CD4-positive, alpha-beta T cell treated with Interleukin-4 for 1 hour (primary cell): ENCODE data around the gene OLFML2B.
"Not testable (repeated sequence)": the region's sequence is repeated elsewhere in the genome, so short reads cannot be mapped to it uniquely, and the experiment has no call there.

ENCODE experiments used
- DNase-seq, 2 donors: peaks; one replicate each; pipeline ENCODE4 v3.0.0-alpha.2; 2020 to 2022

OLFML2B gene

GRCh38 chr1:162033428-162033827 is 9.8 kb upstream of the OLFML2B start:
- DNase-seq, result no peak

- no peak for DNase-seq
These were observed 7.2 kb upstream of the OLFML2B start for GRCh38 chr1:162030759-162031280.

GRCh38 chr1:162029157-162029556 is 5.5 kb upstream of the OLFML2B start:
- no peak for DNase-seq

GRCh38 chr1:162028726-162029125 is 5.1 kb upstream of the OLFML2B start:
- peak; percentile 15 to 53 for DNase-seq

GRCh38 chr1:162026881-162027280 is 3.2 kb upstream of the OLFML2B start:
- no peak for DNase-seq

- DNase-seq, result no peak
These were observed 1.9 kb upstream of the OLFML2B start for GRCh38 chr1:162025541-162025940.

- no peak for DNase-seq
These were observed 505 bp downstream of the OLFML2B start for GRCh38 chr1:162023181-162023546.

- DNase-seq, result no peak
These were observed 1.0 kb downstream of the OLFML2B start for GRCh38 chr1:162022626-162023025.

GRCh38 chr1:162021124-162021523 is 2.5 kb downstream of the OLFML2B start:
- DNase-seq, result no peak

- no peak for DNase-seq
These were observed 3.5 kb downstream of the OLFML2B start for GRCh38 chr1:162020150-162020549.

GRCh38 chr1:162019446-162019845 is 4.2 kb downstream of the OLFML2B start:
- DNase-seq, result no peak

GRCh38 chr1:162019006-162019405 is 4.7 kb downstream of the OLFML2B start:
- no peak for DNase-seq

GRCh38 chr1:162018418-162018817 is 5.3 kb downstream of the OLFML2B start:
- DNase-seq, result no peak

- DNase-seq, result not testable (repeated sequence)
These were observed 5.9 kb downstream of the OLFML2B start for GRCh38 chr1:162017791-162018190.

- DNase-seq, result no peak
These were observed 7.0 kb downstream of the OLFML2B start for GRCh38 chr1:162016631-162017030.

- no peak for DNase-seq
These were observed 8.5 kb downstream of the OLFML2B start for GRCh38 chr1:162015196-162015595.

- no peak for DNase-seq
These were observed 9.5 kb downstream of the OLFML2B start for GRCh38 chr1:162014202-162014601.

GRCh38 chr1:162013289-162013688 is 10.4 kb downstream of the OLFML2B start:
- DNase-seq, result no peak

GRCh38 chr1:162011337-162012012 is 12.2 kb downstream of the OLFML2B start:
- no peak for DNase-seq

- no peak for DNase-seq
These were observed 13.5 kb downstream of the OLFML2B start for GRCh38 chr1:162010175-162010506.

GRCh38 chr1:162009501-162010174 is 14.0 kb downstream of the OLFML2B start:
- DNase-seq, result no peak

GRCh38 chr1:162008799-162009198 is 14.9 kb downstream of the OLFML2B start:
- DNase-seq, result no peak

GRCh38 chr1:162007466-162007865 is 16.2 kb downstream of the OLFML2B start:
- DNase-seq, result no peak

GRCh38 chr1:162006081-162006480 is 17.6 kb downstream of the OLFML2B start:
- DNase-seq, result no peak
